Ishikawa (cell line): Measurements from ENCODE around the gene ANKDD1A.

Experiments
- CEBPB ChIP-seq: IDR thresholded peaks from 2 replicates; pipeline ENCODE4 v1.6.1; 2012
- CREB1 ChIP-seq: IDR thresholded peaks from 2 replicates; pipeline ENCODE4 v1.6.1; 2012; ENCODE audit warnings: low read depth
- EGR1 ChIP-seq: IDR thresholded peaks from 2 replicates; pipeline ENCODE4 v1.6.1; 2012
- EP300 ChIP-seq: IDR thresholded peaks from 2 replicates; pipeline ENCODE4 v1.6.1; 2012; ENCODE audit warnings: borderline replicate concordance
- FOXM1 ChIP-seq: IDR thresholded peaks from 2 replicates; pipeline ENCODE4 v1.6.1; 2012; ENCODE audit warnings: low read depth, borderline replicate concordance
- NFIC ChIP-seq: IDR thresholded peaks from 2 replicates; pipeline ENCODE4 v1.6.1; 2012
- RAD21 ChIP-seq: IDR thresholded peaks from 2 replicates; pipeline ENCODE4 v1.6.1; 2012; ENCODE audit warnings: low read depth
- REST ChIP-seq: IDR thresholded peaks from 2 replicates; pipeline ENCODE4 v1.6.1; 2012; ENCODE audit warnings: low read depth, mild to moderate bottlenecking
- TAF1 ChIP-seq: IDR thresholded peaks from 2 replicates; pipeline ENCODE4 v1.6.1; 2012; ENCODE audit warnings: low read depth, mild to moderate bottlenecking
- TCF12 ChIP-seq: IDR thresholded peaks from 2 replicates; pipeline ENCODE4 v1.6.1; 2012; ENCODE audit warnings: low read depth
- TEAD4 ChIP-seq: IDR thresholded peaks from 2 replicates; pipeline ENCODE4 v1.6.1; 2012
- USF1 ChIP-seq: IDR thresholded peaks from 2 replicates; pipeline ENCODE4 v1.6.1; 2012
- YY1 ChIP-seq: IDR thresholded peaks from 2 replicates; pipeline ENCODE4 v1.6.1; 2012; ENCODE audit warnings: low read depth
- ZBTB7A ChIP-seq: IDR thresholded peaks from 2 replicates; pipeline ENCODE4 v1.6.1; 2012; ENCODE audit warnings: low read depth
- TF ChIP-seq, protein P1 (sequence below): IDR thresholded peaks from 2 replicates; pipeline ENCODE4 v1.6.1; 2012

ANKDD1A gene

DNA sequence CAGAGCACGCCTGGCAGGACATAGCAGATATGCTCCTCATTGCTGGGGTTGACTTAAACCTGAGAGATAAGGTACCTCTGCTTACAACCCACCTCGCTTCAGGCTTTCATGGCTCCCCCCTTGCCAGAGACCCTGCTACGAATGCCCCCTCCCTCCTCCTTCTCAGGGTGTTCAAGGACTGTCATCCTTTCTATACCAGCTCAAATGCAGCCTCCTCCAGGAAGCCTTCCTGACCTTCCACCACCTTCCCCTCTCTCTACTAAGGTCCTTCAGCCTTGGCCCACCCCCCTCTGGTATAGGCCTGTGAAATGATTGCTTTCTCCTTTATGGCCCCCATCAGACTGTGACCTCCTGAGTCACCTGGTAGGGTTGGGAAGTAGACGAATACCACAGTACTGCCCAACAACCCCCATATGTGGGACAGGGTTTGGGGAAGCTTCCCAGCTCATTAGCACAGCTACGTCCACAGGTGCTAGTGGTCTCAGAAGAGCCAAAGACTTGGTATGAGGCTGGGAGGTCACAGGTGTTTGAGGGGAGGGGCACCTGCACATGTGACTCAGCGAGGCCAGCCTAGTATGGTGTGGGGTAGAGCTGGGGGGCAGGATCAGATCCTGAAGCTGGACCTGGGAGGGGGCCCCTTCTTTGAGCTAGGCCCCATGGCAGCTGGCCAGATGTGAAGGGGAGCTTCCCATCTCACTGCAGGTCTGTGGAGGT, 32.0 kb downstream of the ANKDD1A start:
- TF ChIP-seq REST, result no peak
- TF ChIP-seq ZBTB7A, result no peak
- TF ChIP-seq TCF12, result no peak
- no peak for TF ChIP-seq CEBPB
- no peak for TF ChIP-seq YY1
- no peak for TF ChIP-seq EP300
- no peak for TF ChIP-seq FOXM1
- TF ChIP-seq, protein P1, sequence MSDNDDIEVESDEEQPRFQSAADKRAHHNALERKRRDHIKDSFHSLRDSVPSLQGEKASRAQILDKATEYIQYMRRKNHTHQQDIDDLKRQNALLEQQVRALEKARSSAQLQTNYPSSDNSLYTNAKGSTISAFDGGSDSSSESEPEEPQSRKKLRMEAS, result no peak
- TF ChIP-seq USF1, result no peak
- no peak for TF ChIP-seq CREB1
- no peak for TF ChIP-seq RAD21
- TF ChIP-seq EGR1, result no peak
- TF ChIP-seq TEAD4, result no peak
- no peak for TF ChIP-seq TAF1
- TF ChIP-seq NFIC, result no peak

GRCh38 chr15:64944961-64945360, 33.3 kb downstream of the ANKDD1A start:
- TF ChIP-seq CREB1 (no peak), REST (no peak), EGR1 (no peak), NFIC (no peak), EP300 (no peak), USF1 (no peak), CEBPB (no peak), RAD21 (no peak), TCF12 (no peak), YY1 (no peak)
- TF ChIP-seq, protein P1, result no peak

DNA sequence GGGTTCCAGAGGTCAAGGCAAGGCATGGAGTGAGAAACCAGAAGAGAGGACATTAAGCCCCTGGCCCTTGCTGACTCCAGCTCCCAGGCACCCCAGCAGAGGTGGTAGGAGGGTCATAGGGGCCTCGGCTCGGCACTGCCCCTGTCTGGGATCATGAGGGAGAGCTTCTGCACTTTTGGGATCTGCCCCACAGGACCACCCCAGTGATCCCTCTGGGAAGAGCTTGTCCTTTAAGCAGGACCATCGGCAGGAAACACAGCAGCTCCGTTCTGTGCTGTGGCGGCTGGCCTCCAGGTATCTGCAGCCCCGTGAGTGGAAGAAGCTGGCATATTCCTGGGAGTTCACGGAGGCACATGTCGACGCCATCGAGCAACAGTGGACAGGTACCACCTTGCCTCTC, 35.5 kb downstream of the ANKDD1A start:
- TF ChIP-seq TEAD4 (no peak), EGR1 (no peak), CREB1 (no peak), TCF12 (no peak)

DNA sequence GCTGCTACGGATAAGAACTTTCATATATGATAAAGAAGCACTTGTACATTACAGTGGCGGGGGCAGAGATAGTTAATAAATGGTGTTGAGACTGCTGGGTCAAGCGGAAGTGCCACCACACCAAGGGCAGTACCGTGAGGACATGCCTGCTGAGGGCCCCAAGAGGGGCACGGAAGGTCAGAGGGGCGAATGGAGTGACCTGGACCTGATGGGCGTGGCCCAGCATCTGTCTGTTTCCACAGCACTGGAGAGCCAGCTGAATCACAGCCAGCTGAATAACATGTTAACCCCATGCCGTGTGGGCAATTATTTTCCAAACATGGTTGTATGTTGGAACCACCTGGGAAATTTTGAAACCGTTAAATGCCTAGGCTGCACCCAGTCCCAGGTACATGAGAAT, 37.2 kb downstream of the ANKDD1A start:
- TF ChIP-seq TAF1, result no peak
- TF ChIP-seq TEAD4, result no peak
- no peak for TF ChIP-seq EGR1
- TF ChIP-seq, protein P1, result no peak
- no peak for TF ChIP-seq FOXM1
- TF ChIP-seq CEBPB, result no peak
- TF ChIP-seq YY1, result no peak
- no peak for TF ChIP-seq ZBTB7A
- no peak for TF ChIP-seq TCF12
- no peak for TF ChIP-seq CREB1

DNA sequence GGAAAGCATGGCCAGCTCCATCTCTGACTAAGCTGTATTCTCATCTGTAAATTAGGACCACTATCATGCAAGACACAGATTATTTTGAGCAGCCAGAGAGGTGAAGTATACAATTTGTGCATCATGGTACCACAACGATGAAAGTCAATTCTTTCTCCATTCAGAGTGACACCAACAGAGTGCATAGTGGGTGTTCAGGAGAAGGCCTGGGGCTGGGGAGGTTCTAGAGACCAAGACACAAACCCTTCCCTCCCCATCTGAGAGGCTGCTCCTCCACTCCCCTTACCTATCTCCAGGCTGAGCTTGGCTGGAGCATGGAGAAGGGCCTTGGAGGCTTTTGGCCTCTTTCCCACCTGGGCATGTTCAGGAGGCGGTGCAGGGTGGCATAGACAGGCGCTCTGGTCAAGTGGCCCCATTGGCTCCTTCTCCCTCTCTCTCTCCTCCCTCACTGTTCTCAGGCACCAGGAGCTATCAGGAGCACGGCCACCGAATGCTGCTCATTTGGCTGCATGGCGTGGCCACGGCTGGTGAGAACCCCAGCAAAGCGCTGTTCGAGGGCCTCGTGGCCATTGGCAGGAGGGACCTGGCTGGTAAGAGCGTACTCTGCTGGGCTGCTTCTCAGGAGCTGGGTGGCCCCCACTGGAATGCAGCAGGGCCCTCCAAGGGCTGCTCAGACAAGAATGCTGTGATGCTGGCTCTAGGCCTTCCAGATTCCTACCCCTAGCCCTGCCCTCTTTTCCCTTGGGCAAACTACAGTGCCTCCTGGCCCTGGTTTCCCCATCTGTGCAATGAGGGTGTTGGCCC, 37.9 kb downstream of the ANKDD1A start:
- TF ChIP-seq TAF1 (no peak), TCF12 (no peak), FOXM1 (no peak), EGR1 (no peak), USF1 (no peak), REST (no peak), NFIC (no peak), RAD21 (no peak), YY1 (no peak), ZBTB7A (no peak), CREB1 (no peak), TEAD4 (no peak), CEBPB (no peak)
- TF ChIP-seq, protein P1, result no peak
